Right renal cortex interstitium (tissue), 3 donors: ENCODE results near the gene PPP1R16B. TPM values are rescaled to one million over a fixed set of nuclear protein-coding genes. Genes with fewer than 3 reads are reported as not detected.

Source experiments
- DNase-seq, 3 donors: peaks; one replicate each; pipeline ENCODE4 v3.0.0-alpha.2; 2013; ENCODE audit warnings: low read depth in 3 of 3, low spot score in 2 of 3
- polyA plus RNA-seq, 3 donors: library from polyadenylated mRNA; unstranded; fragments of 120-200 nt; gene quantifications; one replicate each; pipeline ENCODE4 v1.2.1, GENCODE V29; 2013; ENCODE audit not compliant: insufficient read length in 3 of 3

The PPP1R16B gene
- polyA plus RNA-seq, 3 donors: 7.5 to 8.8 (median 8.3) TPM

DNA sequence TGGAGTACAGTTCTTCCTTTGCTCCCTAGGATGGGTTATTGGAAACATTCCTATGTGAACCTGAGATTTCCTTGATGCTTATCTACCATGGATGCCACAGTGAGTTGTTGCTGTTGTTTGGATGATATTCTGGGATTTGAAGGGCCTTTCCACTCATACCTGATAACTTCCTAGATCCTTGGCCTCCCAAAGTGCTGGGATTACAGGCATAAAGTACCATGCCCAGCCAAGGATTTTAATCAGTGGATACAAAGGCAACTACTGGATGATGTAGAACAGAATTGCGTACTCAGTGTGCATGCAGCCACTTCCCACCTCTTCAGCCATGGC lies 20.0 kb downstream of the PPP1R16B start:
- no peak for DNase-seq

DNA sequence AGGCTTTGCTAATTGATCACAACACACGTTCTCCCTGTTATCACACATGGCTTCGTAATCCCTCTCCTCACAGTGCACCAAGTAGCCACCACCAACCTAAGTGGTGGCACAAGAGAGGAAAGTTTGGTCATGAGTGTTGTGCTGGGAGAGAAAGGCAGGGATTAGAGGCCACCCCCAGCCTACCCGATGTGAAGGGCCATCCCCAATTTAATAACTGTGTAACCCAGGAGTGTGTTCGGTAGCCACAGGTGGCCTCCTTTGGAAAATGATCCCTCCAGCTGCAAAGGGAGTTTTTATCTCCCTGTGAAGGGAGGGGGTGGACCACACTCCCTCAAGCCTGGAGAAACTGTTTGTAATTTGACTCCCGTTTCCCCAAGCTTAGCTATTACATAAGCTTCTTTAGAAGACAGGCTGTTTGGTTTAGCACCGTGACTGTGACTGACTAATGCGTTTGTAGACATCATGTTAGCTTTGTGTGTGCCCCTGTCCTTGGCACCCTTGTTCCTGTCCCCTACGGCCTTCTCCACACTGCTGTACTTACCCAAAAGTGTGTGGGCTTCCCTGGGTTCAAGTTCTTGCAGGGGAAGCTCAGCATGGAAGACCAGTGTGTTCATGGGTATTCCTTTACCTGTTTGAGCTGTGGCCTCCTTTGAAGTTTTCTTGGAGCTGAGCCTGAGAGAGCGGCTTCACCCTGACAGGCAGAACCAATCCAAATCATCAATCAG lies 20.6 kb downstream of the PPP1R16B start:
- peak in 2 of 3 donors; percentile 48 to 66 for DNase-seq

GRCh38 chr20:38827770-38828281 lies 22.3 kb downstream of the PPP1R16B start:
- no peak for DNase-seq

DNA sequence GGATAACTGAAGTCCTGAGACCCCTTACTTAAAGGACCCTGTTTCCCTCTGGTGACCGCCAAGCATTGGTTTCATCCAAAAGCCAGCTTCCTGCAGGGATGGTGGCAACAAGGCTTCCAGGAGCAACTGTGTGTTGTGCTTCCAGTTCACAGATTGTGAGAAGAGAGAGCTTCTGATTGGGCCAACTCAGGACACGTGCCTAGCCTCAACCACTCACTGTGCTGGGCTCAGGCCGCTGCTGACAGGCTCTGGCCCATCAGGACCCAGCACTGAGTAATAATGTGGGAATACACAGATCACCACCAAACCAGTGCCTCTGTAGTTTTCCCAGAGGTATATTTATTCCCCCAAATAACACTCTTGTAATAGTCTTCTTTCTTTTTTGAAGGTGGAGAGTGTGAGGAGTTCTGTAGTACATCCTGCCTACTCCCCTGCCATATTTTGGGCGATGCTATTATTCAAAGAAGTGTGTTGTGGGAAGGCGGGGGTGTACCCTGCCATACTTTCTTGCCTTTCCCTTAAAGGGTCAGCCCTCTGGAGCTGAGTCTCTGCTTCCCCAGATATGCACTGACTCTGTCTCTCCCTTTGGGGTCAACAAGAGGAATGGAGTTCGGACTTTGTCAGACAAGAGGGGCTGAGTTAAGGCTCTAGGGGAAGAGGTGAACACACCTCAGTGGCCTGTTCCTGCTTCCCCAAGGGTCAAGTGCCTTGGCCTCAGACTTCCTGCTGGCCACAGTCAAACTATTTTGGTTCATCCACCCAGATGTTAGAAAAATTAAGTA lies 23.2 kb downstream of the PPP1R16B start:
- DNase-seq: no peak

DNA sequence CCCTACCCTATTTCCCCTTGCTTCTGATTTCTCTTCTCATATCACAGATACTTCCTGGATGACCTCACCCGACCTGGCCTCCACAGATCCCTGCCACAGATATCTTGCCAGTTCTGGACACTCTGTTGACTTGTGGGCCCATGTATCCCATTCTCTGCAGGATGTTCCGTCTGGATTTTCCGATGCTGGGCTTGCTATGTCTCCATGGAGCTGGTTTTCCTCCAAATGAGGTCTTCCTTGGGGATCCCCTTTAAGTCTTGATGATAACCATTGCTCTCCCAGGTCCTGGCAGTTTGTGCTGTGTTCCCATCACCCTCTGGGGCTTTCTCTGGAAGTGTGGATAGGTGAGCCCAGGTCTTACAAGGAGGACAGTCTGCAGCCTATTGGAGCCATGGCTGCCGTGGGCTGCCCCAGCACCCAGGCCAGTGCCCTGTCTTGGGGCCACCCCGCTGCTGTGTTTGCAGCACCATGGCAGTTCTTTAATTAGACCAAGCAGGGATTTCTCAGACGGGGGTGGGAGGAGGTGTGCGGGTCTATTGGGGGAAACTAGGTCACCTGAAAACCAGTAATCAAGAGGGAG lies 23.9 kb downstream of the PPP1R16B start:
- no peak for DNase-seq

DNA sequence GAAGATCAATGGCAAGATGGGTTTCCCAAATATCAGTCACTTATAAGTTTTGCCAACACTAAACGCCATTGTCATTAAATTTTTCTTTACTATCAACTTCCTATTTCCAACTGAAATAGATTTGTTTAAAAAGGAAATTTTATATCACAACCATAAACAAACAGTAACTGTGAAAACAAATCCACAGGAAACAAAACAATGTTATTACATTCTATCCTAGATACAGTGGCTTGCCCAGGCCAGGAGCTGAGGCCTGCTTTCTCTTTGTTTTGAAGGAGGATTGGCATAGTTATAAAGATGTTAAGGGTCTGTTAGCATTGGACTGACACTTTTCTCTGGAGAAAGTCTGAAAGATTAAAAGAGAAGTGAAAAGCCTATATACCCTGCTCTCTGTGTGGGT lies 24.9 kb downstream of the PPP1R16B start:
- no peak for DNase-seq

GRCh38 chr20:38831049-38831691 lies 25.7 kb downstream of the PPP1R16B start:
- no peak for DNase-seq

GRCh38 chr20:38831995-38832620 lies 26.6 kb downstream of the PPP1R16B start:
- no peak for DNase-seq

DNA sequence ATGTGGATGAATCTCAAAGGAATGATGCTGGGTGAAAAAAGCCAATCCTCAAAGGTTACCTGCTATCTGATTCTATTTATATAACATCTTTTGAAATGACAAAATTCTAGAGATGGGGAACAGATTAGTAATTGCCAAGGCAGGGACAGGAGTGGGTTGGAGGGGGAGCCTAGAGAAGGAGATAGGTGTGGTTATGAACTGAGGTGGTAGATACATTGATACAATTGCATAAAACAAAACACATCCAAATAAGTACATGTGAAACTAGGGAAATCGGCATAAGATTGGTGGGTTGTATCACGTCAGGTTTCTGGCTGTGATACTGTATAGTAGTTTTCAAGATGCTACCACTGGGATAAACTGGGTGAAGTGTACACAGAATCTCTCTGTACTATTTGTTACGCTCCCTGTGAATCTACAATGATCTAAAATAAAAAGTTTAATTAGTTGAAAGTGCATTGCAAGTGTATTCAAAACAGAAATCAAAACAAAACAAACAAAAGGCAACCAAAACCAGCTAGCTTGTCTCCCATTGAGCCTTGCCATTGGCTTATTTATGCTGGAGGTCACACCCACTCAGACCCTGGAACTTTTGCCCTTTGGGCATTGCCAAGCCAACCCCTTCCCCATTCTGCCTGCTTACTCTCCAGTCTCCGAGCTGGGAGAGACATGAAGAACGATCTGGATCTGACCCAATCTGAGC lies 27.8 kb downstream of the PPP1R16B start:
- no peak for DNase-seq

DNA sequence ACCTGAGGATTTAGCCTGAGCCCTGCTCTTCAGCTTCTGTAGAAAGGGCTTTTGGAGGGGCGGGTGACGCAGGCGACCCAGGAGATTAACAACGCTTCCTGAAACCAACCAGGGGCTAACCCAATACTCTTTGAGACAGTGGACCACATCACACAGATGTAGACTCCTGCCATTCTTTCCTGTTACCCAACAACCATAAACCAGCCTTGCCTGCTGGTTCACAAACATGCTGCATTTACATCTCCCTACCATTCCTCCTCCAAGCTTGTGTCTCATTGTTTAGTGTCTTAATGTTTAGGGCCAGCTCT lies 28.3 kb downstream of the PPP1R16B start:
- no peak for DNase-seq

GRCh38 chr20:38834868-38835267 lies 29.4 kb downstream of the PPP1R16B start:
- no peak for DNase-seq

GRCh38 chr20:38835792-38836191 lies 30.3 kb downstream of the PPP1R16B start:
- DNase-seq: no peak

DNA sequence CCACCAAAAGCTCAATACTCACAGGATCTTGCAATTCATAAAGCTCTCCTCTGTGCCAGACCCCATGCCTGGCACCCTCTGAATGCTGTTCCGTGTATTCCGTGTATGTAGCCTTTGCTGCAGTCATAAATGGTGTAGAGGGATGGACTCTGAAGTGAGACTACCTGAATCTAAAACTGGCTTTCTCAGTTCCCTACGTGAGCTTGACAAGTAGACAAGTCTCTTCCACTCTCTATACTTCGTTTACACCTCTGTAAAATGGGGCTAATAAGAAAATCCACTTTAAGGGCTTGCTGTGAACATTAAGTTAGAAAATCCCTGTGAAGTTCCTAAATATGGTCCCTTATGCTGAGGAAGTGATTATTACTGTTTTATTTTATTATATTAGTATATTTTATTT lies 31.5 kb downstream of the PPP1R16B start:
- no peak for DNase-seq

DNA sequence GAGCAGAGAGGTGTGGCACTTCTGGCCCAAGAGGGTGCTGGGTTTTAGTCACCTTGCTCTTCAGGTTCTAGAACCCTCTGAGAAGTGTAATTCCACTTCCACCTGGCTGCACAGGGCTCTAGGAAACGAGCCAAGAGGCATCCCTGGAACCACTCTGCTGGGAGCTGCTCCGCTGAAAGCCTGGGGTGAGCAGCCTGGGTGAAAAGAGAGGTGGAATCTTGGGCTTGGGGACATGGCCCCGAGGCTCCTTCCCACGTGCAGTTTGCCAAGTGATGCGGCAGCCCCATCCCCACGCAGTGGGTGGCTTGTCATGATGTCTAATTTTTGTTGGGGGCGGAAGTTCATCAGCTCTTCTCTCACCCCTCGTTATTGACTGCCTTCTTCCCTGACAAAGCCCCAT lies 32.8 kb downstream of the PPP1R16B start:
- no peak for DNase-seq

- no peak for DNase-seq
These were observed 34.1 kb downstream of the PPP1R16B start for GRCh38 chr20:38839563-38839962.

DNA sequence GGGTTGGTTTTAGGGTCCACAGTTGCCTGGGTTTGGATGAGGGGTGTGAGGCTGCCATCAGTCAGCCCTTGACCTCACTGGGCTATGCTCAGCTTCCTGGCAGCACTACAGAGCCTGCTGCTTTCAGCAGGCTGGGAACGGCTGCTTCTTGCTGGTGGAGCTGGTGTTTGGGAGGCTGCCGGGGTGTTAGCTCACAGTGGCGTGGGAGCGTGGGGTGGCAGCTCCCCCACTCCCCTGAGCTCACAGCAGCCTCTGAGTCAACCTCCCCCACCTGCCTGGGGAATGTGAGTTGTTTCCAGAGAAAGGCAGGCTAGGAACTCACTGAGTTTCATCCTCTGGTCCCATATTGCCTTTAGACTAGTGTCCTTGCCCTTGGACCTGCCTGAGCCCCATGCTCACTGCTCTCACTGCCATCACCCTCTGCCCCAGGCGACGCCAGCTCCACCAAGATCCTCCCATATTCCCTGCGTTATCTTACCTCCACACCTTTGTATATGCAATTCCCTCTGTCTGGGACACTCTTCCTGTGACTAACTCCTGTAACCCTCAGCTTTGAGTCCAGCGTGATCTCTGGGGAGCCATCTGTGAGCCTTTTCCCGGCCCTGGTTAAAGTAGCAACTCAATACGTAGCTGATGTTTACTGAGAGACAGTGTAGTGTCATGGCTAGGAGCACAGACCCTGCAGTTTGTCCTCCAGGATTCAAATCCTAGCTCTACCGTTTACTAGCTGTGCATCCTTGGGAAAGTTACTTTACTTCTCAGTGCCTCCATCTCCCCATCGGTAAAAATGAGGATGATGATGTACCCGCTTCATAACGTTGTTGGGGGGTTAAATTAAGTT lies 34.8 kb downstream of the PPP1R16B start:
- DNase-seq: no peak

DNA sequence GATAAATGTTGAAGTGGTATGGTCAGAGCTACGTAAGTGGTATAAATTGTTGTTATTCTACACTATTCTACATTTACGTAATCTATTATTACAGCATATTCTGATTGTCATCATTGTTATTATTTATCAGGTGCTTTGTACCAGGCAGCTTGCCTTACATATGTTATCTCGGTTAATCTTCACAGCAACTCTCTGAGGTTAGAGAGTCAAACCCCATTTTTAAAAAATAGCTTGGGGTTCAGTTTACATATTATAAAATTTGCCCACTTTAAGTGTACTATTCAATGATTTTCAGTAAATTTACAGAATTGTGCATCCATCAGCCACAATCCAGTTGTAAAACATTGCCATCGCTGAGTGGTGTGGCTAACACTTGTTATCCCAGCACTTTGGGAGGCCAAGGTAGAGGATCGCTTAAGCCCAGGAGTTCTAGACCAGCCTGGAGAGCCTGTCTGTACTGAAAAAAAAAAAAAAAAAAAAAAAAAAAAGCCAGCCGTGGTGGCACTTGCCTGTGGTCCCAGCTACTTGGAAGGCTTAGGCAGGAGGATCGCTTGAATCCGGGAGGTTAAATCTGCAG lies 35.5 kb downstream of the PPP1R16B start:
- no peak for DNase-seq

DNA sequence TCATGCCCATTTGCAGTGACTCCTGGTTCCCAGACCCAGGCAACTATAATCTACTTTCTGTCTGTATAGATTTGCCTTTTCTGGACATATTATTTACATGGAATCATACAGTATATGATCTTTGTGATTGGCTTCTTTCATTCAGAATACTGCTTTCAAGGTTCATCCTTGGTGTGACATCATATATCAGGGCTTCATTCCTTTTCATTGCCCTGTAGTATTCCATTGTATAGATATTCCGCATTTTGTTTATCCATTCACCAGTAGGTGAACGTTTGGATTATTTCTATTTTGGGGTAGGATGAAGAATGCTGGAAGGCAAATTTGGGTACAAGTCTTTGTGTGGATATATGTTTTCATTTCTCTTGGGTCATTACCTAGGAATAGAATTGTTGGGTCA lies 36.1 kb downstream of the PPP1R16B start:
- DNase-seq: no peak

- no peak for DNase-seq
These were observed 36.5 kb downstream of the PPP1R16B start for GRCh38 chr20:38842026-38842425.
